NOMO-1 treated with DMSO at 0.1 percent for 48 hours (cell line): Measurements from ENCODE around the gene SLC5A3.
A peak's percentile ranks its signal among the peaks of the same experiment; 100 is the strongest.

Experiments
- DNase-seq: peaks from one replicate; lab custom pipeline; 2025; ENCODE audit not compliant: unreplicated experiment; lab: John Stamatoyannopoulos, UW

The SLC5A3 gene

GRCh38 chr21:34073032-34073748, at the start of gene SLC5A3, which contains the start of gene MRPS6:
Gene SLC5A3, plus strand, starts transcription at chr21:34073578. Its CDS starts 21,621 bp downstream, at chr21:34095199.
Gene MRPS6, plus strand, starts transcription at chr21:34073578. Its CDS starts 123 bp downstream, at chr21:34073701.
- DNase-seq = peak; percentile 75

- no peak for DNase-seq
Measured at GRCh38 chr21:34023691-34024373, 49.5 kb upstream of the SLC5A3 start.

- no peak for DNase-seq
Measured at GRCh38 chr21:34024374-34024693, 49.0 kb upstream of the SLC5A3 start.

GRCh38 chr21:34027721-34028461, 45.5 kb upstream of the SLC5A3 start:
- no peak for DNase-seq

GRCh38 chr21:34029743-34030528, 43.4 kb upstream of the SLC5A3 start:
- DNase-seq = no peak

- no peak for DNase-seq
Measured at GRCh38 chr21:34031835-34032370, 41.5 kb upstream of the SLC5A3 start.

- no peak for DNase-seq
Measured at GRCh38 chr21:34034369-34035014, 38.9 kb upstream of the SLC5A3 start.

GRCh38 chr21:34035619-34036354, 37.6 kb upstream of the SLC5A3 start:
- DNase-seq = no peak

GRCh38 chr21:34037009-34037795, 36.2 kb upstream of the SLC5A3 start:
- no peak for DNase-seq

- no peak for DNase-seq
Measured at GRCh38 chr21:34039678-34040382, 33.5 kb upstream of the SLC5A3 start.

GRCh38 chr21:34042735-34043134, 30.6 kb upstream of the SLC5A3 start:
- no peak for DNase-seq

GRCh38 chr21:34043333-34043732, 30.0 kb upstream of the SLC5A3 start:
- no peak for DNase-seq

- DNase-seq = no peak
Measured at GRCh38 chr21:34046917-34047316, 26.5 kb upstream of the SLC5A3 start.

- DNase-seq = no peak
Measured at GRCh38 chr21:34047835-34048234, 25.5 kb upstream of the SLC5A3 start.

GRCh38 chr21:34052171-34052570, 21.2 kb upstream of the SLC5A3 start:
- DNase-seq = no peak

- DNase-seq = no peak
Measured at GRCh38 chr21:34054259-34054658, 19.1 kb upstream of the SLC5A3 start.

GRCh38 chr21:34055615-34056014, 17.8 kb upstream of the SLC5A3 start:
- no peak for DNase-seq

GRCh38 chr21:34061983-34062382, 11.4 kb upstream of the SLC5A3 start:
- no peak for DNase-seq
